ENCODE results near the gene SLC25A51. TPM values are rescaled to one million over a fixed set of nuclear protein-coding genes. Genes with fewer than 3 reads are reported as not detected.

The SLC25A51 gene
- total RNA-seq, 1 donor from 2014 or later = 26.9 TPM

GRCh38 chr9:37935096-37935495 is 31.2 kb upstream of the SLC25A51 start:
- H3K27me3 Mint-ChIP-seq = no peaks in the 10 kb centered on the region
- no peak for TF ChIP-seq CTCF (conservative IDR thresholded peaks at IDR 0.05)
- H3K9me3 Mint-ChIP-seq = no peaks in the 10 kb centered on the region
- DNase-seq (ENCODE audit: extremely low spot score, unreplicated experiment) = no peak
- no peak overlapping the region for H3K4me3 Mint-ChIP-seq
- peaks cover 30% of the 10 kb centered on the region for H3K4me1 Mint-ChIP-seq (ENCODE audit: unreplicated experiment)
- peaks cover 10% of the 10 kb centered on the region for H3K36me3 Mint-ChIP-seq
- no peak overlapping the region for H3K27ac Mint-ChIP-seq

- no peak for TF ChIP-seq CTCF (conservative IDR thresholded peaks at IDR 0.05)
- Mint-ChIP-seq H3K4me1 (ENCODE audit: unreplicated experiment) (peaks cover 17% of the 10 kb centered on the region), H3K9me3 (no peaks in the 10 kb centered on the region), H3K27ac (no peak overlapping the region), H3K27me3 (no peaks in the 10 kb centered on the region), H3K4me3 (no peak overlapping the region), H3K36me3 (peaks cover 10% of the 10 kb centered on the region)
- no peak for DNase-seq (ENCODE audit: extremely low spot score, unreplicated experiment)
Observed at GRCh38 chr9:37931592-37931991, 27.7 kb upstream of the SLC25A51 start.

DNA sequence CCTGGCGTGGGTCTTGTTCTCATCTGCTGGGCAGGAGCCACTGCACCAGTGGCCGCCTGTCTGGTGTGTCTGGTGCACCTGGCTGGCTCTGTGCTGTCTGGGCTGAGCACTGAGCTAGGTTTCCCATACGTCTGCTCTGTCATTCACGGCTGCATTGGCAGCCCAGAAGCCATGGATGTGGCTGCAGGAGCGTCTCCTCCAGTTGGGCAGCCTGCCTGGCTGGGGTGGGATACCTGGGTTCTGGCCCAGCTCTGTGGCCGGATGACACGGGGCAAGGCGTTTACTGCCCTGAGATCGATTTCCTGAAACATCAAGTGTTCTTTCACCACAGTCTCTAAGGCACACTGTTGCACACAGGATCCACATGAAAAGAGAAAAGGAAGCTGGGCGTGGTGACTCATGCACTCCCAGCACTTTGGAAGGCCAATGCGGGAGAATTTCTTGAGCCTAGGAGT is 25.5 kb upstream of the SLC25A51 start:
- Mint-ChIP-seq H3K27me3 (no peaks in the 10 kb centered on the region), H3K36me3 (peaks cover 10% of the 10 kb centered on the region), H3K4me3 (no peak overlapping the region), H3K4me1 (ENCODE audit: unreplicated experiment) (peaks cover 9% of the 10 kb centered on the region), H3K27ac (no peak overlapping the region), H3K9me3 (no peaks in the 10 kb centered on the region)
- no peak for DNase-seq (ENCODE audit: extremely low spot score, unreplicated experiment)
- no peak for TF ChIP-seq CTCF (conservative IDR thresholded peaks at IDR 0.05)

DNA sequence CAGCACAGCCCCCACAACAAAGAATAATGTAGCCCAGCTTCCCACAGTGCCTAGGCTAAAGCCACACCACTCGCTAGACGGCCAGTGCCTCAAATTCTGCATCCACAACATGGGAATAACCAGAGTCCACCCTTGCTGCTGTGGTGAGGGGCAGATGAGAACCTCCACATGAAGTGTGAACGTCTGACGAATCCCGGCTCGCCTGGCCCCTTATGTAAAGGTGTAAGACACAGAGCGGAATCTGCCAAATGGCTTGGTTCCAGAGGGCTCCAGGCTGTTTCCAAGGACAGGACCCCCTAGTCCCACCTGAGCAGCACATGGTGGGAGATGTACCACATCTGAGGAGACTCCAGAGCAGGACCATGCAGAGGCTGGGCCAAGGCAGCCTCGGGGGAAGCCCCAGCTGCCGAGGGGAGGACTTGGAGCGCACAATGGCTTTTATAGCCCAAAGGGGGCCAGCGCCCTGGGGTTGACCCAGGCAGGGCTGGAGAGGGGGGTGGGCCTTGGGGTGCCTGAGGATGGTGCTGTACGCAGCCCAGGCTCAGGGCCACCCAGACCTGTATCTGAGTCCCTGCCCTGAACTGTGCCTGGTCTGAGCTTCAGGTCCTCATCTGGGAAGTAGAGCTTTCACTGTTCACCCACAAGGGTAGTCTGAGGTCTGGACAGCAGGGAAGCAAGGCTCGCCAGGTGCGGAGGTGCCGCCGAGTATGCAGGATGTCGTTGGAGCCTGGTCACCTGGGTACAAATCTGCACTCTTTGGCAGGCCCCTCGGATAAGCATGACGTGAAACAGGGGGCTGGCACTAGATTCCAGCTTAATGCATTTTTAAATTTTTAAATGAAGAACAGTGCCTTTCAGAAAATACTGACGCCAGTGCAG is 24.9 kb upstream of the SLC25A51 start:
- no peak overlapping the region for H3K27ac Mint-ChIP-seq
- H3K9me3 Mint-ChIP-seq = no peaks in the 10 kb centered on the region
- TF ChIP-seq CTCF (conservative IDR thresholded peaks at IDR 0.05) = no peak
- peaks cover 9% of the 10 kb centered on the region for H3K4me1 Mint-ChIP-seq (ENCODE audit: unreplicated experiment)
- no peak for DNase-seq (ENCODE audit: extremely low spot score, unreplicated experiment)
- H3K4me3 Mint-ChIP-seq = no peak overlapping the region
- no peaks in the 10 kb centered on the region for H3K27me3 Mint-ChIP-seq
- peaks cover 10% of the 10 kb centered on the region for H3K36me3 Mint-ChIP-seq

DNA sequence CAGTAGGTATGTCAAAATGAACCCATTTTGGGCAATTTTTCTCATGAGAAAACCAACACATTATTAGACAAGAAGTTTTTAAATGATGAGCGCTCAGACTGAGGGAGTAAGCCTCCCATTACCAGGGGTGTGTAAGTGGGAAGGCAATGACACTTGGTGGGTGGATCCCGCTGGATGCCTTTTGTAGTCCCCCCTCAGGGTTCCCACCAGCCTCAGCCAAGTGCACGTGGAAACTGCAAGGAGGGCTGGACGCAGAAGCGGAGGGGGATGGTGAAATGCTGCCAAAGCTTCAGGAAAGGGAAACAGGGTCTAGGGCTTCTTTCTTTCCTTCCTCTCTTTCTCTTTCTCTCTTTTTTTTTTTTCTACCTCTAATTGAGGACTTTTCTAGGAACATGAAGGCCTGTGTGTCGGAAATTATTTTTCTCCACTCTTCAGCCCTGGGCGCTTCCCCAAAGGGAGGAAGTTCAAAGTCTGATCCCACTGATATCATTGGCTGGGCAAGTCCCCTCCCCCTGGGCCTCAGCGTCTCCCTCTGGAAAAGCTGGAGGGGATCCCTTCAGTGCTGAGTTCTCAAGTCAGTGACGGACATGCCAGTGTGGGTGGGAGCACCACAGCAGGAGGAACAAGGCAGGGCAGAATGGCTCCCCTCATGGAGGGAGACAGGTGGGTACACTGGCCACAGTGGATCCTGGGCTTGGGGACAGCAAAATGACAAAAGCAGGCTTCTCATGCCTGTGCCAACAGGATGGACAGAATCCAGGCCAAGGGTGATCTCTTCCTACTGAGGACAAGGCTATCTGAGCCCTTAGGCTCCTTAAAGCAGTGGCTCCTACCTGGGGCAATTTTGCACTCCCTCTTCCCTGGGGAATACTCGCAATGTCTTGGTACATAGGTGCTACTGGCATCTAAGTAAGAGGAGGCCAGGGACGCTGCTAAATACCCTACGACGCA is 23.9 kb upstream of the SLC25A51 start:
- H3K36me3 Mint-ChIP-seq = peaks cover 10% of the 10 kb centered on the region
- no peak overlapping the region for H3K4me3 Mint-ChIP-seq
- H3K27me3 Mint-ChIP-seq = no peaks in the 10 kb centered on the region
- no peak for TF ChIP-seq CTCF (conservative IDR thresholded peaks at IDR 0.05)
- H3K9me3 Mint-ChIP-seq = no peaks in the 10 kb centered on the region
- peaks cover 16% of the 10 kb centered on the region for H3K4me1 Mint-ChIP-seq (ENCODE audit: unreplicated experiment)
- no peak for DNase-seq (ENCODE audit: extremely low spot score, unreplicated experiment)
- H3K27ac Mint-ChIP-seq = no peak overlapping the region
